ENCODE results near the gene ZNF808.

DNA sequence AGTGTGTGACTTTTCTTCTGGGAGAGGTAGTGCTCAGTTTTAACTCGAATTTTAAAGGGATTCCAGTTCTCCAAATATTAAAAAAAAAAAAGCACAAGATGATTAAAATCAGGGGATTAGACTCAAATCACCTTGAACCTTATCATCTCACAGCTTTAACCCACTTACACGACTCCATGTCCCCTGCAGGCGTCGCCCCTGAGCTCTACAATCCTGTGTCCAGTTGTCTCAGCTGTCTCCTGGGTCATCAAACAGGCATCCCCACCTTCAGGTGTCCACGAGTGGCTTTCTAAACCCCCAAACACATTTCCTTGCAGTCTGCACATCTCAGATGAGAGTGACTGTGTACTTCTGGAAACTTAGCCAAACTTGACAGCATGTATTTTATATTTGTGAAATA, 14.1 kb downstream of the ZNF808 start:
- TF ChIP-seq POLR2A (IDR thresholded peaks at IDR 0.05; ENCODE audit: low read length): no peak
- TF ChIP-seq GATA1 (IDR thresholded peaks at IDR 0.05; ENCODE audit: low read depth, low read length): no peak
